Common myeloid progenitor, CD34-positive (primary cell): ENCODE data around the gene APBA2.
A peak's percentile ranks its signal among the peaks of the same experiment; 100 is the strongest.

Experiments used
- CTCF ChIA-PET: fragments of 350-600 bp; sonication (Branson Sonifier 250); formaldehyde crosslinking; loops from one replicate; lab custom pipeline; 2021; ENCODE audit warnings: antibody characterized with exemption; lab: Charles Lee
- POLR2A ChIA-PET: fragments of 350-600 bp; sonication (Branson Sonifier 250); formaldehyde crosslinking; loops from one replicate; lab custom pipeline; 2021; ENCODE audit warnings: antibody characterized with exemption; lab: Charles Lee
- DNase-seq, 3 donors: peaks; one replicate each; pipeline versions ENCODE4 v3.0.0 to v3.0.0-alpha.2; 2013
- H3K27ac ChIP-seq, 2 experiments: 1 replicate in 1 of 2; 2 replicates in 1 of 2; pipeline ENCODE4 v1.7.0; 2013; ENCODE audit warnings: inconsistent platforms in 2 of 2, low read length in 2 of 2, mild to moderate bottlenecking in 2 of 2, low read depth in 1 of 2, moderate library complexity in 1 of 2; ENCODE audit not compliant: severe bottlenecking in 2 of 2, insufficient read depth in 1 of 2, poor library complexity in 1 of 2
- H3K27me3 ChIP-seq, 5 experiments: replicated peaks in 2 of 5; 1 replicate in 3 of 5; 2 replicates in 2 of 5; pipeline versions ENCODE4 v1.6.1 to v1.7.0; 2013; ENCODE audit warnings: low read length in 4 of 5, mild to moderate bottlenecking in 2 of 5, moderate library complexity in 2 of 5, inconsistent platforms in 1 of 5; ENCODE audit not compliant: insufficient read depth in 5 of 5, control insufficient read depth in 4 of 5
- H3K36me3 ChIP-seq, 4 experiments: 1 replicate in 2 of 4; 2 replicates in 2 of 4; pipeline versions ENCODE4 v1.6.1 to v1.7.0; 2013; ENCODE audit warnings: low read length in 3 of 4, control low read depth in 1 of 4, mild to moderate bottlenecking in 1 of 4; ENCODE audit not compliant: control insufficient read depth in 4 of 4, insufficient read depth in 4 of 4
- H3K4me1 ChIP-seq, 4 experiments: 1 replicate in 3 of 4; 2 replicates in 1 of 4; pipeline versions ENCODE4 v1.6.1 to v1.7.1; 2013; ENCODE audit warnings: low read length in 3 of 4, mild to moderate bottlenecking in 3 of 4, control low read depth in 1 of 4, inconsistent platforms in 1 of 4, moderate library complexity in 1 of 4; ENCODE audit not compliant: control insufficient read depth in 4 of 4, insufficient read depth in 4 of 4; ENCODE audit errors: control extremely low read depth in 1 of 4
- H3K4me3 ChIP-seq, 7 experiments: 1 replicate in 4 of 7; 2 replicates in 3 of 7; pipeline versions ENCODE4 v1.5.1 to v1.7.0; 2013; ENCODE audit warnings: mild to moderate bottlenecking in 7 of 7, low read length in 6 of 7, moderate library complexity in 6 of 7, inconsistent platforms in 2 of 7, low read depth in 2 of 7, control low read depth in 1 of 7; ENCODE audit not compliant: insufficient read depth in 4 of 7, control insufficient read depth in 1 of 7; ENCODE audit errors: extremely low read depth in 1 of 7
- H3K9me3 ChIP-seq, 5 experiments: 1 replicate in 4 of 5; 2 replicates in 1 of 5; pipeline versions ENCODE4 v1.6.1 to v1.7.1; 2013; ENCODE audit warnings: low read length in 4 of 5, mild to moderate bottlenecking in 2 of 5, inconsistent platforms in 1 of 5, low read depth in 1 of 5, moderate library complexity in 1 of 5; ENCODE audit not compliant: control insufficient read depth in 4 of 5, insufficient read depth in 2 of 5; ENCODE audit errors: control extremely low read depth in 1 of 5
- WGBS: methylation state at CpG from one replicate; pipeline ENCODE4 v1.1.5; 2013; ENCODE audit not compliant: insufficient coverage; 5-methylcytosine and 5-hydroxymethylcytosine counted together

APBA2 gene

DNA sequence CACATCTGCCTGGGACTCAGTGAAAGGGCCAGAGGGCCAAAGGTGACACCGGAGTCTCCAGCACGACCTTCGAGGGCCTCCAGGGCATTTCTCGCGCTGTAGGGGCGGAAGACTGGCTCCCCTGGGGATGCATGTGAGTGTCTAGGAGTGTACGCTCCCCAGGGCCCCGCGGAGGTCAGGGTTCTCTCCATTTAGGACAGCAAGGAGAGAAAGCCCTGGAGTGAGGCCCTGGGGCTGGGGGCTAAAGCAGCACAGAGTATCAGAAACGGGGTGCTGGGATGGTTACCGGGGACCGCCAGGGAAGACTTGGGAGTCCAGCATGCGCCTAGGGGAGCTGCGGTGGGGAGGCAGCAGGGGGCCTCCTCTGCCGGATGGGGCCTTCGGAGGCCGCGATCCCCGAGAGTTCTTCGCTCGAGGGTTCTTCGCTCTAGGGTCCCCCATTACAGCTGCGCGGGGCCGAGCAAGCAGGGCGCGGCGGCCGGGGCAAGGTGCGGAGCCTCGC lies 595 bp upstream of the APBA2 start:
- Histone ChIP-seq H3K9me3 (no peaks in the 10 kb centered on the region), H3K4me1 (peaks cover 0 to 18% (median 11%) of the 10 kb centered on the region in 4 experiments), H3K4me3 (peak overlapping the region; percentile 28 to 73 (median 59)), H3K27ac (no peak overlapping the region), H3K36me3 (no peaks in the 10 kb centered on the region), H3K27me3 (peaks cover 0 to 48% (median 9%) of the 10 kb centered on the region in 5 experiments)
- 34% methylated on average over 31 of the region's 31 CpGs for WGBS
- CTCF ChIA-PET = interaction anchor here (1.0 to 1.4 kb wide), 2 partner anchors 90 to 219 kb away, joined by 3 to 4 read pairs; no protein-coding TSS in a partner anchor
- DNase-seq = no peak
- POLR2A ChIA-PET = no interaction called here

- 5% methylated on average over 26 of the region's 61 CpGs for WGBS
- ChIA-PET CTCF (interaction anchor here (1.0 to 1.4 kb wide), 2 partner anchors 69 to 88 kb away, joined by 4 to 5 read pairs; no protein-coding TSS in a partner anchor), POLR2A (no interaction called here)
- Histone ChIP-seq H3K27me3 (peaks cover 0 to 48% (median 9%) of the 10 kb centered on the region in 5 experiments), H3K9me3 (no peaks in the 10 kb centered on the region), H3K4me3 (peak overlapping the region in 5 of 7 experiments; percentile 59 to 73 (median 59)), H3K4me1 (peaks cover 0 to 18% (median 11%) of the 10 kb centered on the region in 4 experiments), H3K27ac (no peak overlapping the region), H3K36me3 (no peaks in the 10 kb centered on the region)
- peak in 1 of 3 donors; percentile 36 for DNase-seq
These were observed 911 bp downstream of the APBA2 start for GRCh38 chr15:28886431-28887338.

- peaks cover 0 to 18% (median 11%) of the 10 kb centered on the region in 4 experiments for H3K4me1 ChIP-seq
- ChIA-PET POLR2A (no interaction called here), CTCF (no interaction called here)
- no peak overlapping the region for H3K27ac ChIP-seq
- H3K36me3 ChIP-seq = no peaks in the 10 kb centered on the region
- WGBS = 87% methylated on average over 11 of the region's 17 CpGs
- no peak for DNase-seq
- H3K4me3 ChIP-seq = no peak overlapping the region
- H3K9me3 ChIP-seq = no peaks in the 10 kb centered on the region
- H3K27me3 ChIP-seq = peaks cover 0 to 48% (median 9%) of the 10 kb centered on the region in 5 experiments
These were observed 1.8 kb downstream of the APBA2 start for GRCh38 chr15:28887339-28888174.

DNA sequence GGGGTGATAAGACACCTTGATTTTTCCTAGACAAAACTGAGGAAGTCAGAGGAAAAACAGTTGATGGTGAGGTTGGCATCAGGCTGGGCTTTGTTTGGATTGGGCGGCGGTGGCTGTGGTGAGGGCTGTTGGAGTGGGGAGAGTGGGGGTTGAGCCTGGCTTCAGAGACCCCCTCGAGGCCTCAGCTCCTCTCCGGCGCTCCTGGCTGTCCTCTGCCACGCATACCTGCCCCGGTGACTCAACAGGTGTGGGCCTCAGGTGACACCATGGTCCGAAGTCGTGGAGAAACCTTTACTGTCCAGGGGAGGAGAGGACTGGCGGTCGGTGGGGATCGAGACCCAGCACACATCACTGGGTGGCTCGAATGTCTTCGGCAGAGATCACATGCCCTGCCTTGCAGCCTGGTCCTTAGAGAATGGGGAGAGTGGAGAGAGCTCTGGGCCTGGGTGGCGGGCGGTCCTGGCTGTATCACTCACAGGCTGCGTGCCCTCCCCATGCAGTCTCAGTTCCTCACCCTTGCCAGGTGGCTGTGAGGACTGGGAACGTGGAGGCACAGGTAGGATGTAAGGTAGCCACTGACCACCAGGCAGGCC lies 2.6 kb downstream of the APBA2 start:
- peaks cover 0 to 18% (median 11%) of the 10 kb centered on the region in 4 experiments for H3K4me1 ChIP-seq
- CTCF ChIA-PET = no interaction called here
- no peak overlapping the region for H3K27ac ChIP-seq

GRCh38 chr15:28888900-28889299 lies 3.1 kb downstream of the APBA2 start:
- Histone ChIP-seq H3K27me3 (peaks cover 0 to 48% (median 9%) of the 10 kb centered on the region in 5 experiments), H3K36me3 (no peaks in the 10 kb centered on the region), H3K4me1 (peaks cover 0 to 18% (median 11%) of the 10 kb centered on the region in 4 experiments), H3K27ac (no peak overlapping the region), H3K9me3 (no peaks in the 10 kb centered on the region), H3K4me3 (no peak overlapping the region)
- POLR2A ChIA-PET = no interaction called here
- DNase-seq = no peak
- 90% methylated on average over 10 of the region's 10 CpGs for WGBS
- CTCF ChIA-PET = no interaction called here

More for the DNA sequence above, 2.6 kb downstream of the APBA2 start:
- no peaks in the 10 kb centered on the region for H3K9me3 ChIP-seq
- peaks cover 0 to 48% (median 9%) of the 10 kb centered on the region in 5 experiments for H3K27me3 ChIP-seq
- H3K4me3 ChIP-seq = no peak overlapping the region
- POLR2A ChIA-PET = no interaction called here
- 96% methylated on average over 14 of the region's 18 CpGs for WGBS
- no peaks in the 10 kb centered on the region for H3K36me3 ChIP-seq
- DNase-seq = no peak

GRCh38 chr15:28889346-28889745 lies 3.6 kb downstream of the APBA2 start:
- no peak for DNase-seq
- H3K4me1 ChIP-seq = peaks cover 0 to 18% (median 11%) of the 10 kb centered on the region in 4 experiments

More at GRCh38 chr15:28889346-28889745, 3.6 kb downstream of the APBA2 start:
- Histone ChIP-seq H3K4me3 (no peak overlapping the region), H3K27ac (no peak overlapping the region), H3K27me3 (peaks cover 0 to 48% (median 9%) of the 10 kb centered on the region in 5 experiments), H3K36me3 (no peaks in the 10 kb centered on the region), H3K9me3 (no peaks in the 10 kb centered on the region)
- 97% methylated on average over 3 of the region's 3 CpGs for WGBS
- POLR2A ChIA-PET = no interaction called here
- CTCF ChIA-PET = no interaction called here
